SK-N-DZ (cell line): ENCODE data around the gene GRID1.

Source experiments
- DNase-seq: peaks from one replicate; pipeline ENCODE4 v3.0.0-alpha.2; 2015; ENCODE audit warnings: low spot score

Gene GRID1

GRCh38 chr10:85622425-85622824, 744.2 kb downstream of the GRID1 start:
- DNase-seq, result no peak

GRCh38 chr10:85621562-85621961, 745.0 kb downstream of the GRID1 start:
- DNase-seq, result no peak

GRCh38 chr10:85620807-85621206, 745.8 kb downstream of the GRID1 start:
- DNase-seq, result no peak

- no peak for DNase-seq
Observed at GRCh38 chr10:85619832-85620231, 746.8 kb downstream of the GRID1 start.

- no peak for DNase-seq
Observed at GRCh38 chr10:85618841-85619240, 747.8 kb downstream of the GRID1 start.

- DNase-seq, result no peak
Observed at GRCh38 chr10:85617751-85618546, 748.6 kb downstream of the GRID1 start.

- DNase-seq, result no peak
Observed at GRCh38 chr10:85615556-85615955, 751.0 kb downstream of the GRID1 start.

GRCh38 chr10:85614981-85615380, 751.6 kb downstream of the GRID1 start:
- no peak for DNase-seq

GRCh38 chr10:85614566-85614965, 752.0 kb downstream of the GRID1 start:
- DNase-seq, result no peak

GRCh38 chr10:85613391-85613790, 753.2 kb downstream of the GRID1 start:
- no peak for DNase-seq

- DNase-seq, result no peak
Observed at GRCh38 chr10:85612833-85613232, 753.8 kb downstream of the GRID1 start.

GRCh38 chr10:85612378-85612775, 754.2 kb downstream of the GRID1 start:
- no peak for DNase-seq

GRCh38 chr10:85611746-85612377, 754.7 kb downstream of the GRID1 start:
- DNase-seq, result no peak

GRCh38 chr10:85611093-85611740, 755.4 kb downstream of the GRID1 start:
- DNase-seq, result no peak

- DNase-seq, result no peak
Observed at GRCh38 chr10:85610381-85611092, 756.1 kb downstream of the GRID1 start.

- DNase-seq, result no peak
Observed at GRCh38 chr10:85609509-85609908, 757.1 kb downstream of the GRID1 start.

GRCh38 chr10:85608706-85609105, 757.9 kb downstream of the GRID1 start:
- DNase-seq, result no peak

GRCh38 chr10:85607043-85607695, 759.4 kb downstream of the GRID1 start:
- no peak for DNase-seq

- DNase-seq, result no peak
Observed at GRCh38 chr10:85606401-85606800, 760.2 kb downstream of the GRID1 start.

GRCh38 chr10:85604884-85605283, 761.7 kb downstream of the GRID1 start:
- DNase-seq, result no peak

- DNase-seq, result no peak
Observed at GRCh38 chr10:85604136-85604725, 762.4 kb downstream of the GRID1 start.
